Fibroblast of the aortic adventitia (primary cell): Measurements from ENCODE around the gene MEA1. TPM values are rescaled to one million over a fixed set of nuclear protein-coding genes. Genes with fewer than 3 reads are reported as not detected.

Experiments used
- DNase-seq: peaks from one replicate; pipeline ENCODE4 v3.0.0-alpha.2; 2010; ENCODE audit warnings: low read depth
- H3K4me3 ChIP-seq: 2 replicates; pipeline ENCODE4 v1.5.1; 2011; ENCODE audit warnings: low read depth, mild to moderate bottlenecking, control low read depth, low read length, moderate library complexity
- CTCF ChIP-seq: IDR thresholded peaks from 2 replicates; pipeline ENCODE4 v1.5.1; 2011; ENCODE audit warnings: mild to moderate bottlenecking, low read length, control low read depth, inconsistent platforms; ENCODE audit not compliant: insufficient read depth
- total RNA-seq: library from RNA; depleted of rRNA; stranded (reverse); fragments of >200 nt; gene quantifications from 2 replicates; pipeline ENCODE4 v1.2.3, GENCODE V29; 2012; ENCODE audit warnings: low replicate concordance

Gene MEA1
- total RNA-seq, 1 donor: 71.8 TPM

GRCh38 chr6:42996513-42996912 lies 17.2 kb downstream of the MEA1 start:
- no peak for DNase-seq
- no peak overlapping the region for H3K4me3 ChIP-seq
- TF ChIP-seq CTCF: no peak

GRCh38 chr6:42993445-42993844 lies 20.3 kb downstream of the MEA1 start:
- no peak for DNase-seq
- no peak overlapping the region for H3K4me3 ChIP-seq
- no peak for TF ChIP-seq CTCF

- no peak for TF ChIP-seq CTCF
- no peak overlapping the region for H3K4me3 ChIP-seq
- no peak for DNase-seq
These were observed 23.8 kb downstream of the MEA1 start for GRCh38 chr6:42989923-42990322.

GRCh38 chr6:42988486-42989020 lies 25.2 kb downstream of the MEA1 start:
- TF ChIP-seq CTCF: no peak
- H3K4me3 ChIP-seq: no peak overlapping the region
- peak; percentile 87 for DNase-seq

- H3K4me3 ChIP-seq: no peak overlapping the region
- no peak for DNase-seq
- no peak for TF ChIP-seq CTCF
These were observed 26.0 kb downstream of the MEA1 start for GRCh38 chr6:42987533-42988451.

- TF ChIP-seq CTCF: no peak
- H3K4me3 ChIP-seq: peak overlapping the region; percentile 79
- peak; percentile 28 for DNase-seq
These were observed 28.7 kb downstream of the MEA1 start for GRCh38 chr6:42984924-42985475.
